ENCODE data around the gene CCDC73. TPM values are rescaled to one million over a fixed set of nuclear protein-coding genes. Genes with fewer than 3 reads are reported as not detected.
"Not testable (repeated sequence)": the region's sequence is repeated elsewhere in the genome, so short reads cannot be mapped to it uniquely, and the experiment has no call there.

The CCDC73 gene
- total RNA-seq, 1 donor from 2014 or later, result not detected

DNA sequence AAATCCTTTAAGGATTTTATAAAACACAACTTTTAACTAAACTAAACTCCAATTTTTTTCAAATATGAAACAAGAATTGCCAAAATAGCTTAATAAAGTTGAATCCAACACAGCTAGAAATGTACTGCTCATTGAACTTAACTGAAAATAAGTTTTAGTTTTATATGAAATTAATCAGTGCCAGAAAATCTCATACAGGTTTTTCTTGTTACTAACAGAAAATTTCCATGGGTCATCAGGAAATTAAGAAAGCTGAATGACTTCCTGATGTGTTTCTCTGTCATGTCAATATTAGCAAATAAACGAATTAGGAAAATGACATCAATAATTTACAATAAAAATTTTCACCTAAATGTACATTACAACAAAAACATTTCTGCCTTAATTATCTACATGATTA is 3.5 kb downstream of the CCDC73 start:
- no peak for DNase-seq (ENCODE audit: low spot score)
- no peaks in the 10 kb centered on the region for H3K36me3 Mint-ChIP-seq (ENCODE audit: low read depth)
- TF ChIP-seq, protein P1, sequence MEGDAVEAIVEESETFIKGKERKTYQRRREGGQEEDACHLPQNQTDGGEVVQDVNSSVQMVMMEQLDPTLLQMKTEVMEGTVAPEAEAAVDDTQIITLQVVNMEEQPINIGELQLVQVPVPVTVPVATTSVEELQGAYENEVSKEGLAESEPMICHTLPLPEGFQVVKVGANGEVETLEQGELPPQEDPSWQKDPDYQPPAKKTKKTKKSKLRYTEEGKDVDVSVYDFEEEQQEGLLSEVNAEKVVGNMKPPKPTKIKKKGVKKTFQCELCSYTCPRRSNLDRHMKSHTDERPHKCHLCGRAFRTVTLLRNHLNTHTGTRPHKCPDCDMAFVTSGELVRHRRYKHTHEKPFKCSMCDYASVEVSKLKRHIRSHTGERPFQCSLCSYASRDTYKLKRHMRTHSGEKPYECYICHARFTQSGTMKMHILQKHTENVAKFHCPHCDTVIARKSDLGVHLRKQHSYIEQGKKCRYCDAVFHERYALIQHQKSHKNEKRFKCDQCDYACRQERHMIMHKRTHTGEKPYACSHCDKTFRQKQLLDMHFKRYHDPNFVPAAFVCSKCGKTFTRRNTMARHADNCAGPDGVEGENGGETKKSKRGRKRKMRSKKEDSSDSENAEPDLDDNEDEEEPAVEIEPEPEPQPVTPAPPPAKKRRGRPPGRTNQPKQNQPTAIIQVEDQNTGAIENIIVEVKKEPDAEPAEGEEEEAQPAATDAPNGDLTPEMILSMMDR (IDR thresholded peaks at IDR 0.05), result no peak
- peaks cover 4% of the 10 kb centered on the region for H3K4me1 Mint-ChIP-seq (ENCODE audit: low read depth)
- no peaks in the 10 kb centered on the region for H3K9me3 Mint-ChIP-seq (ENCODE audit: low read depth)
- H3K27me3 Mint-ChIP-seq (ENCODE audit: low read depth), result peaks cover 58% of the 10 kb centered on the region
- no peak overlapping the region for H3K4me3 Mint-ChIP-seq (ENCODE audit: unreplicated experiment)
- H3K27ac Mint-ChIP-seq (ENCODE audit: unreplicated experiment), result no peak overlapping the region

- H3K4me1 Mint-ChIP-seq (ENCODE audit: low read depth), result no peaks in the 10 kb centered on the region
- DNase-seq (ENCODE audit: low spot score), result no peak
- no peak overlapping the region for H3K4me3 Mint-ChIP-seq (ENCODE audit: unreplicated experiment)
- H3K27me3 Mint-ChIP-seq (ENCODE audit: low read depth), result peaks cover 53% of the 10 kb centered on the region
- no peak overlapping the region for H3K27ac Mint-ChIP-seq (ENCODE audit: unreplicated experiment)
- TF ChIP-seq, protein P1 (IDR thresholded peaks at IDR 0.05), result no peak
- no peaks in the 10 kb centered on the region for H3K36me3 Mint-ChIP-seq (ENCODE audit: low read depth)
- no peaks in the 10 kb centered on the region for H3K9me3 Mint-ChIP-seq (ENCODE audit: low read depth)
Observed at GRCh38 chr11:32786811-32787210, 7.7 kb downstream of the CCDC73 start.

- Mint-ChIP-seq H3K9me3 (ENCODE audit: low read depth) (no peaks in the 10 kb centered on the region), H3K36me3 (ENCODE audit: low read depth) (no peaks in the 10 kb centered on the region), H3K4me3 (ENCODE audit: unreplicated experiment) (no peak overlapping the region), H3K27ac (ENCODE audit: unreplicated experiment) (no peak overlapping the region), H3K4me1 (ENCODE audit: low read depth) (no peaks in the 10 kb centered on the region), H3K27me3 (ENCODE audit: low read depth) (peaks cover 51% of the 10 kb centered on the region)
- TF ChIP-seq, protein P1 (IDR thresholded peaks at IDR 0.05), result no peak
- DNase-seq (ENCODE audit: low spot score), result no peak
Observed at GRCh38 chr11:32785262-32785661, 9.2 kb downstream of the CCDC73 start.

GRCh38 chr11:32781721-32782120 is 12.7 kb downstream of the CCDC73 start:
- H3K9me3 Mint-ChIP-seq (ENCODE audit: low read depth), result no peaks in the 10 kb centered on the region
- no peak overlapping the region for H3K27ac Mint-ChIP-seq (ENCODE audit: unreplicated experiment)
- no peaks in the 10 kb centered on the region for H3K36me3 Mint-ChIP-seq (ENCODE audit: low read depth)
- no peaks in the 10 kb centered on the region for H3K4me1 Mint-ChIP-seq (ENCODE audit: low read depth)
- TF ChIP-seq, protein P1 (IDR thresholded peaks at IDR 0.05), result no peak
- DNase-seq (ENCODE audit: low spot score), result no peak
- no peak overlapping the region for H3K4me3 Mint-ChIP-seq (ENCODE audit: unreplicated experiment)
- peaks cover 25% of the 10 kb centered on the region for H3K27me3 Mint-ChIP-seq (ENCODE audit: low read depth)

DNA sequence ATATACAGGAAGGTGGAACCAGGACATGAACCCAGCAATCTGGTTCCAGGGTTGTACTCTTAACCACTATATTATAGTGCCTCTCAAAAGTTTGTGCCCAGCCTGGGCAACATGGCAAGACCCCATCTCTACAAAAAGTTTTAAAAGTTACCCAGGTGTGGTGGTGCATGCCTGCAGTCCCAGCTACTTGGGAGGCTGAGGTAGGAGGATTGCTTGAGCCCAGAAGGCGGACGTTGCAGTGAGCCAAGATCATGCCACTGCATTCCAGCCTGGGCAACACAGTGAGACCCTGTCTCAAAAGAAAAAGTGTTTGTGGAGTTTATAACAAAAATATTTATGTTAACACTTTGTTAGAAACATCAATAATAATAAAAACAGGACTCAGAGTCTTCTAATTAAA is 13.6 kb downstream of the CCDC73 start:
- DNase-seq (ENCODE audit: low spot score); H3K9me3 Mint-ChIP-seq (ENCODE audit: low read depth); H3K4me1 Mint-ChIP-seq (ENCODE audit: low read depth); H3K36me3 Mint-ChIP-seq (ENCODE audit: low read depth); H3K4me3 Mint-ChIP-seq (ENCODE audit: unreplicated experiment); H3K27ac Mint-ChIP-seq (ENCODE audit: unreplicated experiment): not testable (repeated sequence)
- peaks cover 32% of the 10 kb centered on the region for H3K27me3 Mint-ChIP-seq (ENCODE audit: low read depth)

DNA sequence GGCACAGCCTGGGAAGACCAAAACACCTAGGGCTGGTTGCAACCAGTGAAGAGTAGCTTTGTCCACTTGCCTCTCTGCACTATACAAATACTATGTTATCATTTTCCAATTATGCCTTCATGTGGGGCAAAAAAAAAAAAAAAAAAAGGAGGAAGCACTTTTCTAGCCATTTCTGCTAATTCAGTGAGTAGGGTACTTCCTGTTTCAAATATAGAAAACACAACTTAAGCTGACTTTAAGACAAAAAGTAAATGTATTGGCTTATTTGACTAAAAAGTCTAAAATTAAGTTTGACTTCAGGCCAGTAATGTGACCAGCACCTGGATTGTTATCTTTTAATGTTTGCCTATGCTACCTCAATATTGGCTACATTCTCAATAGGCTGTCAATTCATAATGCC is 15.3 kb downstream of the CCDC73 start:
- DNase-seq (ENCODE audit: low spot score), result no peak
- Mint-ChIP-seq H3K9me3 (ENCODE audit: low read depth) (no peaks in the 10 kb centered on the region), H3K4me1 (ENCODE audit: low read depth) (no peaks in the 10 kb centered on the region), H3K36me3 (ENCODE audit: low read depth) (no peaks in the 10 kb centered on the region), H3K27me3 (ENCODE audit: low read depth) (peaks cover 32% of the 10 kb centered on the region), H3K4me3 (ENCODE audit: unreplicated experiment) (no peak overlapping the region), H3K27ac (ENCODE audit: unreplicated experiment) (no peak overlapping the region)
- TF ChIP-seq, protein P1 (IDR thresholded peaks at IDR 0.05), result no peak

Data from chondrocyte (in vitro differentiated cells).